ENCODE measurements around the gene KRT39. TPM values are rescaled to one million over a fixed set of nuclear protein-coding genes. Genes with fewer than 3 reads are reported as not detected.

KRT39 gene
- total and polyA plus RNA-seq, 2 of the 8 experiments (the other 6 are each of a cell fraction or from before 2014, with no cell fraction given): not detected

- Histone ChIP-seq H3K23ac (ENCODE audit: insufficient read length) (no peak overlapping the region), H2AFZ (ENCODE audit: low read length) (no peak overlapping the region), H3K23me2 (ENCODE audit: low read depth, low read length) (no peaks in the 10 kb centered on the region), H3K14ac (ENCODE audit: insufficient read length) (no peak overlapping the region), H2BK12ac (ENCODE audit: low read depth, low read length) (no peak overlapping the region), H2BK120ac (replicated peaks; ENCODE audit: low read depth, low read length) (no peak overlapping the region), H2AK5ac (ENCODE audit: low read depth, low read length) (no peak overlapping the region), H3K4me1 (replicated peaks in 1 of 4; ENCODE audit: control insufficient read depth in 3 of 4, insufficient read depth in 4 of 4, low read length in 3 of 4) (no peaks in the 10 kb centered on the region), H3K9ac (replicated peaks in 1 of 4; ENCODE audit: extremely low read depth in 1 of 4, low read depth in 3 of 4, low read length in 3 of 4) (no peak overlapping the region), H3K4me3 (ENCODE audit: extremely low read depth in 1 of 4, insufficient read depth in 2 of 4, low read depth in 3 of 4, low read length in 4 of 4) (no peak overlapping the region), H2BK5ac (ENCODE audit: low read depth, low read length) (no peak overlapping the region), H3K18ac (ENCODE audit: extremely low read depth, low read length) (no peak overlapping the region), H3K9me3 (ENCODE audit: insufficient read depth in 2 of 2, low read depth in 1 of 2, low read length in 1 of 2) (no peaks in the 10 kb centered on the region), H3K36me3 (ENCODE audit: control insufficient read depth in 2 of 4, insufficient read depth in 4 of 4, low read length in 3 of 4) (no peaks in the 10 kb centered on the region), H3K4me2 (ENCODE audit: insufficient read depth in 1 of 2, low read depth in 2 of 2, low read length in 2 of 2) (no peak overlapping the region), H4K8ac (ENCODE audit: extremely low read depth, insufficient read depth, low read length) (no peak overlapping the region), H3K79me2 (ENCODE audit: control insufficient read depth in 1 of 2, insufficient read depth in 2 of 2, low read length in 2 of 2) (no peaks in the 10 kb centered on the region), H4K20me1 (replicated peaks in 1 of 2; ENCODE audit: control insufficient read depth in 1 of 2, insufficient read depth in 2 of 2, low read length in 2 of 2) (no peaks in the 10 kb centered on the region), H3K79me1 (ENCODE audit: low read depth, low read length) (no peaks in the 10 kb centered on the region), H3K56ac (replicated peaks; ENCODE audit: insufficient read length, low read depth, low read length) (no peak overlapping the region), H4K5ac (ENCODE audit: insufficient read length, low read depth, low read length) (no peak overlapping the region), H3K4ac (replicated peaks; ENCODE audit: insufficient read length, low read depth, low read length) (no peak overlapping the region), H3K27me3 (replicated peaks in 1 of 4; ENCODE audit: control insufficient read depth in 3 of 4, extremely low read depth in 1 of 4, insufficient read depth in 3 of 4, low read length in 3 of 4) (no peaks in the 10 kb centered on the region), H2BK20ac (ENCODE audit: low read length) (no peak overlapping the region), H4K91ac (replicated peaks; ENCODE audit: insufficient read length, low read length) (no peak overlapping the region), H3K27ac (ENCODE audit: low read depth, low read length) (no peak overlapping the region), H2BK15ac (ENCODE audit: low read length) (no peak overlapping the region)
- WGBS, 2 experiments (ENCODE audit: extremely low coverage in 1 of 2, insufficient coverage in 1 of 2, insufficient read length in 1 of 2, insufficient replicate concordance in 2 of 2, low coverage in 1 of 2, low lambda C conversion rate in 2 of 2, missing lambda C conversion rate in 1 of 2): 89% methylated on average over 3 of the region's 3 CpGs; no CpG with 5 or more reads in 1 of the 2 experiments
- CTCF ChIA-PET (ENCODE audit: partially characterized antibody): interaction anchor here (1.4 to 5.6 kb wide), 6 partner anchors 49 to 753 kb away, joined by 3 to 28 read pairs (median 6); no protein-coding TSS in a partner anchor
- DNase-seq (ENCODE audit: low read depth in 1 of 2, low spot score in 2 of 2) (no peak), FAIRE-seq (no peak)
- POLR2A ChIA-PET (ENCODE audit: partially characterized antibody): no interaction called here
- TF ChIP-seq BACH1 (IDR thresholded peaks at IDR 0.05; ENCODE audit: low read length) (no peak), EZH2 (IDR thresholded peaks at IDR 0.05; ENCODE audit: low read depth, low read length, severe bottlenecking) (no peak), HDAC6 (IDR thresholded peaks at IDR 0.05; ENCODE audit: low read depth, low read length) (no peak), KDM5A (IDR thresholded peaks at IDR 0.05; ENCODE audit: low read length) (no peak), JUND (IDR thresholded peaks at IDR 0.05; ENCODE audit: low read length) (no peak), RFX5 (IDR thresholded peaks at IDR 0.05; ENCODE audit: borderline replicate concordance, low read depth, low read length) (no peak), KDM1A (IDR thresholded peaks at IDR 0.05; ENCODE audit: borderline replicate concordance, low read length) (no peak), USF2 (IDR thresholded peaks at IDR 0.05; ENCODE audit: low read length) (no peak), CHD1 (IDR thresholded peaks at IDR 0.05; ENCODE audit: low read depth, low read length) (no peak), RAD21 (IDR thresholded peaks at IDR 0.05 in 1 of 2, conservative IDR thresholded peaks at IDR 0.05 in 1 of 2; ENCODE audit: low read depth in 2 of 2, low read length in 2 of 2) (no peak), SP2 (IDR thresholded peaks at IDR 0.05; ENCODE audit: low read length) (no peak), CTBP2 (IDR thresholded peaks at IDR 0.05; ENCODE audit: borderline replicate concordance, insufficient read depth, insufficient read length, low read length) (no peak)
Measured at GRCh38 chr17:40914075-40914855, 52.5 kb downstream of the KRT39 start.
